OCI-M1 (cell line): ENCODE results near the gene KCNT2.

ENCODE experiments used
- DNase-seq: peaks from one replicate; lab custom pipeline; 2025; lab: John Stamatoyannopoulos, UW

The KCNT2 gene

GRCh38 chr1:196393742-196394141 lies 214.5 kb downstream of the KCNT2 start:
- DNase-seq, result peak; percentile 14

GRCh38 chr1:196393282-196393681 lies 215.0 kb downstream of the KCNT2 start:
- no peak for DNase-seq

- DNase-seq, result no peak
Measured at GRCh38 chr1:196387766-196388165, 220.5 kb downstream of the KCNT2 start.

- DNase-seq, result no peak
Measured at GRCh38 chr1:196385109-196385508, 223.1 kb downstream of the KCNT2 start.

GRCh38 chr1:196382383-196382782 lies 225.9 kb downstream of the KCNT2 start:
- no peak for DNase-seq

- DNase-seq, result no peak
Measured at GRCh38 chr1:196381544-196381943, 226.7 kb downstream of the KCNT2 start.

- no peak for DNase-seq
Measured at GRCh38 chr1:196380316-196380715, 227.9 kb downstream of the KCNT2 start.

- DNase-seq, result no peak
Measured at GRCh38 chr1:196377811-196378210, 230.4 kb downstream of the KCNT2 start.

- peak; percentile 89 for DNase-seq
Measured at GRCh38 chr1:196376630-196377328, 231.5 kb downstream of the KCNT2 start.

- no peak for DNase-seq
Measured at GRCh38 chr1:196373798-196374197, 234.4 kb downstream of the KCNT2 start.

GRCh38 chr1:196372896-196373536 lies 235.2 kb downstream of the KCNT2 start:
- peak; percentile 75 for DNase-seq

- DNase-seq, result no peak
Measured at GRCh38 chr1:196367838-196368237, 240.4 kb downstream of the KCNT2 start.

GRCh38 chr1:196366817-196367495 lies 241.3 kb downstream of the KCNT2 start:
- no peak for DNase-seq

- DNase-seq, result peak; percentile 54
Measured at GRCh38 chr1:196361112-196361714, 247.0 kb downstream of the KCNT2 start.

- no peak for DNase-seq
Measured at GRCh38 chr1:196357913-196358312, 250.3 kb downstream of the KCNT2 start.

GRCh38 chr1:196355206-196355786 lies 252.9 kb downstream of the KCNT2 start:
- peak; percentile 71 for DNase-seq

GRCh38 chr1:196344453-196344852 lies 263.8 kb downstream of the KCNT2 start:
- DNase-seq, result no peak

GRCh38 chr1:196324345-196324744 lies 283.9 kb downstream of the KCNT2 start:
- DNase-seq, result no peak

GRCh38 chr1:196323869-196324268 lies 284.4 kb downstream of the KCNT2 start:
- DNase-seq, result no peak

- DNase-seq, result peak; percentile 11
Measured at GRCh38 chr1:196319301-196319700, 288.9 kb downstream of the KCNT2 start.

GRCh38 chr1:196317535-196318522 lies 290.4 kb downstream of the KCNT2 start:
- DNase-seq, result peak; percentile 67
